ENCODE data around the gene SMARCD2.

GRCh38 chr17:63790057-63790456 lies 52.4 kb downstream of the SMARCD2 start:
- TF ChIP-seq REST (IDR thresholded peaks at IDR 0.05; ENCODE audit: borderline replicate concordance), result no peak
- TF ChIP-seq CTCF (IDR thresholded peaks at IDR 0.05; ENCODE audit: poor library complexity, severe bottlenecking), result no peak
- no peak for TF ChIP-seq EZH2 (IDR thresholded peaks at IDR 0.05; ENCODE audit: borderline replicate concordance, insufficient read depth, low read length, poor library complexity, severe bottlenecking)
- TF ChIP-seq RAD21 (conservative IDR thresholded peaks at IDR 0.05), result no peak
- no peak for TF ChIP-seq EP300 (conservative IDR thresholded peaks at IDR 0.05; ENCODE audit: poor library complexity, severe bottlenecking)

Measured in neural cell (in vitro differentiated cells).